Stromal cell of bone marrow (primary cell): Measurements from ENCODE around the gene CBX5.
A peak's percentile ranks its signal among the peaks of the same experiment; 100 is the strongest.
"Not testable (repeated sequence)": the region's sequence is repeated elsewhere in the genome, so short reads cannot be mapped to it uniquely, and the experiment has no call there.

Source experiments
- DNase-seq: peaks from one replicate; pipeline ENCODE4 v3.0.0-alpha.2; 2012; ENCODE audit warnings: low read depth

Gene CBX5

GRCh38 chr12:54294152-54294952 is 14.4 kb upstream of the CBX5 start:
- no peak for DNase-seq

- DNase-seq, result no peak
Observed at GRCh38 chr12:54292931-54293241, 13.0 kb upstream of the CBX5 start.

GRCh38 chr12:54292083-54292930 is 12.4 kb upstream of the CBX5 start:
- no peak for DNase-seq

GRCh38 chr12:54287261-54288157 is 7.6 kb upstream of the CBX5 start:
- no peak for DNase-seq

GRCh38 chr12:54286042-54287030 is 6.4 kb upstream of the CBX5 start:
- no peak for DNase-seq

- DNase-seq, result no peak
Observed at GRCh38 chr12:54285150-54286041, 5.5 kb upstream of the CBX5 start.

GRCh38 chr12:54284070-54284780 is 4.3 kb upstream of the CBX5 start:
- not testable (repeated sequence) for DNase-seq

- no peak for DNase-seq
Observed at GRCh38 chr12:54282949-54283593, 3.1 kb upstream of the CBX5 start.

- not testable (repeated sequence) for DNase-seq
Observed at GRCh38 chr12:54281694-54282093, 1.8 kb upstream of the CBX5 start.

GRCh38 chr12:54281261-54281638 is 1.3 kb upstream of the CBX5 start:
- not testable (repeated sequence) for DNase-seq

- peak; percentile 100 for DNase-seq
Observed at GRCh38 chr12:54280468-54281260, 742 bp upstream of the CBX5 start, which contains the start of gene HNRNPA1. Gene HNRNPA1 (plus strand): TSS chr12:54280726. CDS start chr12:54280808, 82 bp downstream.

GRCh38 chr12:54279227-54279631 is 693 bp downstream of the CBX5 start:
- no peak for DNase-seq

- DNase-seq, result peak; percentile 30
Observed at GRCh38 chr12:54277823-54278276, 2.1 kb downstream of the CBX5 start.

GRCh38 chr12:54276368-54276767 is 3.6 kb downstream of the CBX5 start:
- DNase-seq, result no peak

GRCh38 chr12:54273981-54274380 is 5.9 kb downstream of the CBX5 start:
- DNase-seq, result no peak

GRCh38 chr12:54272214-54272613 is 7.7 kb downstream of the CBX5 start:
- no peak for DNase-seq

GRCh38 chr12:54270345-54270744 is 9.6 kb downstream of the CBX5 start:
- DNase-seq, result no peak

- DNase-seq, result no peak
Observed at GRCh38 chr12:54266852-54267251, 13.1 kb downstream of the CBX5 start.
